Endothelial cell of umbilical vein (primary cell): Measurements from ENCODE around the gene KLHL30. TPM values are rescaled to one million over a fixed set of nuclear protein-coding genes. Genes with fewer than 3 reads are reported as not detected.

Source experiments
- BruUV-seq: library from RNA; stranded (reverse); fragments of 400-500 nt; replicated peaks from 2 replicates; lab custom pipeline; 2021; lab: Mats Ljungman, UMichigan
- CTCF ChIA-PET: fragments of 300-600, 350-600 bp; sonication (Branson Sonifier 250); formaldehyde crosslinking; loops from one replicate; lab custom pipeline; 2021; ENCODE audit warnings: antibody characterized with exemption, inconsistent platforms; lab: Charles Lee
- POLR2A ChIA-PET: fragments of 300-600, 350-600 bp; sonication (Branson Sonifier 250); formaldehyde crosslinking; loops from one replicate; lab custom pipeline; 2021; ENCODE audit warnings: antibody characterized with exemption, inconsistent platforms; lab: Charles Lee
- DNase-seq: peaks from one replicate; pipeline ENCODE4 v3.0.0-alpha.2; 2011; ENCODE audit warnings: low read depth, low spot score
- FAIRE-seq: peaks from 2 replicates; lab custom pipeline; 2011; peaks lifted over from hg19 to GRCh38; lab: Jason Lieb, UNC
- H2AFZ ChIP-seq: 2 replicates; pipeline ENCODE4 v1.6.0; 2012; ENCODE audit warnings: low read depth, low read length, control low read depth, inconsistent platforms
- H3K27ac ChIP-seq: 2 replicates; pipeline ENCODE4 v1.5.1; 2011; ENCODE audit warnings: low read depth, mild to moderate bottlenecking, control low read depth, low read length, moderate library complexity; ENCODE audit not compliant: insufficient read depth
- H3K27me3 ChIP-seq, 2 experiments: 2 replicates each; pipeline versions ENCODE4 v1.6.0 to v1.6.1; 2011; ENCODE audit warnings: low read length in 2 of 2, mixed read lengths in 1 of 2; ENCODE audit not compliant: control insufficient read depth in 2 of 2, insufficient read depth in 2 of 2
- H3K36me3 ChIP-seq, 2 experiments: 2 replicates in 1 of 2; 3 replicates in 1 of 2; pipeline ENCODE4 v1.5.1; 2011; ENCODE audit warnings: low read length in 2 of 2, mild to moderate bottlenecking in 1 of 2, moderate library complexity in 1 of 2; ENCODE audit not compliant: control insufficient read depth in 2 of 2, insufficient read depth in 2 of 2; ENCODE audit errors: extremely low read depth in 1 of 2
- H3K4me1 ChIP-seq: 3 replicates; pipeline ENCODE4 v1.5.1; 2011; ENCODE audit warnings: mild to moderate bottlenecking, low read length; ENCODE audit not compliant: control insufficient read depth, insufficient read depth; ENCODE audit errors: extremely low read depth
- H3K4me2 ChIP-seq: 2 replicates; pipeline ENCODE4 v1.6.1; 2011; ENCODE audit warnings: low read length, control low read depth, mixed read lengths; ENCODE audit not compliant: insufficient read depth
- H3K4me3 ChIP-seq, 3 experiments: fragments of 200-600 bp in 1 of 3; sonication (generic), shearing (Covaris generic) in 1 of 3; replicated peaks in 1 of 3; 2 replicates each; pipeline ENCODE4 v1.5.1; 2011 to 2016; ENCODE audit warnings: control low read depth in 3 of 3, low read length in 3 of 3, mild to moderate bottlenecking in 2 of 3, inconsistent platforms in 1 of 3, low read depth in 1 of 3, moderate library complexity in 1 of 3; ENCODE audit not compliant: insufficient read depth in 1 of 3
- H3K79me2 ChIP-seq: 2 replicates; pipeline ENCODE4 v1.6.0; 2012; ENCODE audit warnings: low read length, inconsistent platforms; ENCODE audit not compliant: control insufficient read depth, insufficient read depth
- H3K9ac ChIP-seq: replicated peaks from 2 replicates; pipeline ENCODE3; 2011; ENCODE audit warnings: low read length, control low read depth; ENCODE audit not compliant: insufficient read depth; ENCODE audit errors: extremely low read depth
- H3K9me1 ChIP-seq: replicated peaks from 3 replicates; pipeline ENCODE4 v1.6.0; 2011; ENCODE audit warnings: mild to moderate bottlenecking, low read length; ENCODE audit not compliant: control insufficient read depth, insufficient read depth; ENCODE audit errors: extremely low read depth
- H3K9me3 ChIP-seq: replicated peaks from 2 replicates; pipeline ENCODE4 v1.5.1; 2012; ENCODE audit warnings: low read length, inconsistent platforms; ENCODE audit not compliant: control insufficient read depth, insufficient read depth
- H4K20me1 ChIP-seq: replicated peaks from 2 replicates; pipeline ENCODE3; 2011; ENCODE audit warnings: mild to moderate bottlenecking, low read length; ENCODE audit not compliant: control insufficient read depth, insufficient read depth; ENCODE audit errors: extremely low read depth
- CTCF ChIP-seq, 2 donors: IDR thresholded peaks; 1 replicate in 1 of 2; 2 replicates in 1 of 2; pipeline ENCODE4 v1.5.1; 2011; ENCODE audit warnings: low read length in 2 of 2, mild to moderate bottlenecking in 2 of 2, moderate library complexity in 2 of 2, control low read depth in 1 of 2, inconsistent platforms in 1 of 2, low read depth in 1 of 2; ENCODE audit not compliant: insufficient read depth in 1 of 2; ENCODE audit errors: extremely low read depth in 1 of 2
- EZH2 ChIP-seq: IDR thresholded peaks from 2 replicates; pipeline ENCODE4 v1.6.1; 2012; ENCODE audit warnings: borderline replicate concordance, low read depth, mild to moderate bottlenecking, moderate library complexity, low read length, inconsistent platforms; ENCODE audit not compliant: severe bottlenecking
- FOS ChIP-seq: IDR thresholded peaks from 2 replicates; pipeline ENCODE4 v1.6.1; 2011; ENCODE audit warnings: mild to moderate bottlenecking, low read length, moderate library complexity, borderline replicate concordance; ENCODE audit not compliant: insufficient read depth
- JUN ChIP-seq: IDR thresholded peaks from 2 replicates; pipeline ENCODE4 v1.6.1; 2011; ENCODE audit warnings: borderline replicate concordance, low read depth; ENCODE audit not compliant: insufficient read length, insufficient read depth
- MAX ChIP-seq: IDR thresholded peaks from 2 replicates; pipeline ENCODE4 v1.6.1; 2011; ENCODE audit not compliant: insufficient read depth, insufficient read length
- POLR2AphosphoS5 ChIP-seq: IDR thresholded peaks from 2 replicates; pipeline ENCODE4 v1.6.1; 2012; ENCODE audit warnings: low read depth, mild to moderate bottlenecking, control low read depth, low read length, moderate library complexity; ENCODE audit not compliant: insufficient read depth
- dilution Hi-C: fragments of 300-500 bp; cut with MboI; formaldehyde crosslinking; loops from one replicate; pipeline ENCODE4 v1.15.0; 2019; ENCODE audit warnings: low sequenced_read_pairs; ENCODE audit not compliant: extremely low pct_ligation_motif_present
- intact Hi-C: fragments of 100-400 bp; cut with micrococcal nuclease; formaldehyde crosslinking; loops from one replicate; pipeline ENCODE4 v1.10.0; 2022
- polyA plus RNA-seq, 4 experiments: library from polyadenylated mRNA; depleted of rRNA in 3 of 4; stranded (reverse) in 3 of 4; unstranded in 1 of 4; fragments of >200 nt; gene quantifications; 2 replicates each; pipeline versions ENCODE4 v1.2.1 to v1.2.3, GENCODE V29; 2011 to 2012; ENCODE audit warnings: missing spikeins in 1 of 4
- total RNA-seq: library from RNA; stranded (reverse); gene quantifications from 2 replicates; pipeline ENCODE4 v1.2.3, GENCODE V29; 2021

KLHL30 gene
- total and polyA plus RNA-seq, 2 donors (not counting 3 experiments of a cell fraction or from before 2014, with no cell fraction given) = not detected

- Histone ChIP-seq H3K9ac (no peak overlapping the region), H3K79me2 (no peaks in the 10 kb centered on the region), H2AFZ (no peak overlapping the region), H3K4me2 (no peak overlapping the region), H3K27ac (no peak overlapping the region), H3K4me3 (no peak overlapping the region), H3K9me1 (no peaks in the 10 kb centered on the region), H4K20me1 (no peaks in the 10 kb centered on the region), H3K27me3 (no peaks in the 10 kb centered on the region), H3K9me3 (peaks cover 2% of the 10 kb centered on the region), H3K36me3 (no peaks in the 10 kb centered on the region), H3K4me1 (no peaks in the 10 kb centered on the region)
- dilution Hi-C loops = no loop called here
- FAIRE-seq = no peak
- ChIA-PET POLR2A (interaction anchor here (1.1 kb wide), 1 partner anchor 61 kb away, joined by 3 read pairs; no protein-coding TSS in a partner anchor), CTCF (interaction anchor here (0.7 to 1.7 kb wide), 6 partner anchors 9 to 250 kb away, joined by 3 to 7 read pairs (median 4); partner anchors contain the start of genes ERFE and ESPNL)
- DNase-seq = no peak
- intact Hi-C loops = loop anchor here (2.0 to 10.0 kb wide), 2 partner anchors 34 to 184 kb away; no protein-coding TSS in a partner anchor
- BruUV-seq = no TSS peak
- TF ChIP-seq EZH2 (no peak), CTCF (IDR thresholded peaks at IDR 0.05; ENCODE audit: extremely low read depth in 1 of 2, insufficient read depth in 1 of 2, low read depth in 1 of 2, low read length in 2 of 2) (no peak), POLR2AphosphoS5 (no peak), FOS (no peak), JUN (no peak), MAX (no peak)
Measured at GRCh38 chr2:238108423-238109183, 29.9 kb upstream of the KLHL30 start.
